ENCODE measurements around the gene ZNF319. TPM values are rescaled to one million over a fixed set of nuclear protein-coding genes. Genes with fewer than 3 reads are reported as not detected.

ZNF319 gene
- total and polyA plus RNA-seq, 2 experiments from 2014 or later, result 1.7 to 10.0 TPM

- Histone ChIP-seq H3K4me3 (no peak overlapping the region), H3K36me3 (ENCODE audit: insufficient read depth) (no peaks in the 10 kb centered on the region), H2AFZ (no peak overlapping the region), H3F3A (replicated peaks; ENCODE audit: low read depth) (no peaks in the 10 kb centered on the region), H3K9me2 (ENCODE audit: insufficient read depth) (no peaks in the 10 kb centered on the region), H3K27me3 (ENCODE audit: insufficient read depth) (no peaks in the 10 kb centered on the region), H3K4me1 (ENCODE audit: insufficient read depth) (peaks cover 6% of the 10 kb centered on the region; the same call in 1 of the 2 replicates), H3K4me2 (no peak overlapping the region), H3K79me2 (replicated peaks; ENCODE audit: insufficient read depth) (peaks cover 14% of the 10 kb centered on the region), H3K27ac (ENCODE audit: low read depth) (no peak overlapping the region), H4K20me1 (replicated peaks; ENCODE audit: insufficient read depth) (0 out of 2 replicates have a peak, but pooled peaks cover 8% of the 10 kb centered on the region)
- peaks cover 19% of the 10 kb centered on the region for H3K4me1 Mint-ChIP-seq
- no peak overlapping the region for H3K4me3 Mint-ChIP-seq
- no peak for TF ChIP-seq CREB1 (CRISPR knock-in tag; IDR thresholded peaks at IDR 0.05; ENCODE audit: low read depth)
- TF ChIP-seq, protein P1, sequence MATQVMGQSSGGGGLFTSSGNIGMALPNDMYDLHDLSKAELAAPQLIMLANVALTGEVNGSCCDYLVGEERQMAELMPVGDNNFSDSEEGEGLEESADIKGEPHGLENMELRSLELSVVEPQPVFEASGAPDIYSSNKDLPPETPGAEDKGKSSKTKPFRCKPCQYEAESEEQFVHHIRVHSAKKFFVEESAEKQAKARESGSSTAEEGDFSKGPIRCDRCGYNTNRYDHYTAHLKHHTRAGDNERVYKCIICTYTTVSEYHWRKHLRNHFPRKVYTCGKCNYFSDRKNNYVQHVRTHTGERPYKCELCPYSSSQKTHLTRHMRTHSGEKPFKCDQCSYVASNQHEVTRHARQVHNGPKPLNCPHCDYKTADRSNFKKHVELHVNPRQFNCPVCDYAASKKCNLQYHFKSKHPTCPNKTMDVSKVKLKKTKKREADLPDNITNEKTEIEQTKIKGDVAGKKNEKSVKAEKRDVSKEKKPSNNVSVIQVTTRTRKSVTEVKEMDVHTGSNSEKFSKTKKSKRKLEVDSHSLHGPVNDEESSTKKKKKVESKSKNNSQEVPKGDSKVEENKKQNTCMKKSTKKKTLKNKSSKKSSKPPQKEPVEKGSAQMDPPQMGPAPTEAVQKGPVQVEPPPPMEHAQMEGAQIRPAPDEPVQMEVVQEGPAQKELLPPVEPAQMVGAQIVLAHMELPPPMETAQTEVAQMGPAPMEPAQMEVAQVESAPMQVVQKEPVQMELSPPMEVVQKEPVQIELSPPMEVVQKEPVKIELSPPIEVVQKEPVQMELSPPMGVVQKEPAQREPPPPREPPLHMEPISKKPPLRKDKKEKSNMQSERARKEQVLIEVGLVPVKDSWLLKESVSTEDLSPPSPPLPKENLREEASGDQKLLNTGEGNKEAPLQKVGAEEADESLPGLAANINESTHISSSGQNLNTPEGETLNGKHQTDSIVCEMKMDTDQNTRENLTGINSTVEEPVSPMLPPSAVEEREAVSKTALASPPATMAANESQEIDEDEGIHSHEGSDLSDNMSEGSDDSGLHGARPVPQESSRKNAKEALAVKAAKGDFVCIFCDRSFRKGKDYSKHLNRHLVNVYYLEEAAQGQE (IDR thresholded peaks at IDR 0.05; ENCODE audit: unreplicated experiment), result no peak
- no peak for TF ChIP-seq ZNF114 (CRISPR knock-in tag; IDR thresholded peaks at IDR 0.05)
- no peak for TF ChIP-seq NANOG (IDR thresholded peaks at IDR 0.05; ENCODE audit: borderline replicate concordance)
- TF ChIP-seq, protein P2, sequence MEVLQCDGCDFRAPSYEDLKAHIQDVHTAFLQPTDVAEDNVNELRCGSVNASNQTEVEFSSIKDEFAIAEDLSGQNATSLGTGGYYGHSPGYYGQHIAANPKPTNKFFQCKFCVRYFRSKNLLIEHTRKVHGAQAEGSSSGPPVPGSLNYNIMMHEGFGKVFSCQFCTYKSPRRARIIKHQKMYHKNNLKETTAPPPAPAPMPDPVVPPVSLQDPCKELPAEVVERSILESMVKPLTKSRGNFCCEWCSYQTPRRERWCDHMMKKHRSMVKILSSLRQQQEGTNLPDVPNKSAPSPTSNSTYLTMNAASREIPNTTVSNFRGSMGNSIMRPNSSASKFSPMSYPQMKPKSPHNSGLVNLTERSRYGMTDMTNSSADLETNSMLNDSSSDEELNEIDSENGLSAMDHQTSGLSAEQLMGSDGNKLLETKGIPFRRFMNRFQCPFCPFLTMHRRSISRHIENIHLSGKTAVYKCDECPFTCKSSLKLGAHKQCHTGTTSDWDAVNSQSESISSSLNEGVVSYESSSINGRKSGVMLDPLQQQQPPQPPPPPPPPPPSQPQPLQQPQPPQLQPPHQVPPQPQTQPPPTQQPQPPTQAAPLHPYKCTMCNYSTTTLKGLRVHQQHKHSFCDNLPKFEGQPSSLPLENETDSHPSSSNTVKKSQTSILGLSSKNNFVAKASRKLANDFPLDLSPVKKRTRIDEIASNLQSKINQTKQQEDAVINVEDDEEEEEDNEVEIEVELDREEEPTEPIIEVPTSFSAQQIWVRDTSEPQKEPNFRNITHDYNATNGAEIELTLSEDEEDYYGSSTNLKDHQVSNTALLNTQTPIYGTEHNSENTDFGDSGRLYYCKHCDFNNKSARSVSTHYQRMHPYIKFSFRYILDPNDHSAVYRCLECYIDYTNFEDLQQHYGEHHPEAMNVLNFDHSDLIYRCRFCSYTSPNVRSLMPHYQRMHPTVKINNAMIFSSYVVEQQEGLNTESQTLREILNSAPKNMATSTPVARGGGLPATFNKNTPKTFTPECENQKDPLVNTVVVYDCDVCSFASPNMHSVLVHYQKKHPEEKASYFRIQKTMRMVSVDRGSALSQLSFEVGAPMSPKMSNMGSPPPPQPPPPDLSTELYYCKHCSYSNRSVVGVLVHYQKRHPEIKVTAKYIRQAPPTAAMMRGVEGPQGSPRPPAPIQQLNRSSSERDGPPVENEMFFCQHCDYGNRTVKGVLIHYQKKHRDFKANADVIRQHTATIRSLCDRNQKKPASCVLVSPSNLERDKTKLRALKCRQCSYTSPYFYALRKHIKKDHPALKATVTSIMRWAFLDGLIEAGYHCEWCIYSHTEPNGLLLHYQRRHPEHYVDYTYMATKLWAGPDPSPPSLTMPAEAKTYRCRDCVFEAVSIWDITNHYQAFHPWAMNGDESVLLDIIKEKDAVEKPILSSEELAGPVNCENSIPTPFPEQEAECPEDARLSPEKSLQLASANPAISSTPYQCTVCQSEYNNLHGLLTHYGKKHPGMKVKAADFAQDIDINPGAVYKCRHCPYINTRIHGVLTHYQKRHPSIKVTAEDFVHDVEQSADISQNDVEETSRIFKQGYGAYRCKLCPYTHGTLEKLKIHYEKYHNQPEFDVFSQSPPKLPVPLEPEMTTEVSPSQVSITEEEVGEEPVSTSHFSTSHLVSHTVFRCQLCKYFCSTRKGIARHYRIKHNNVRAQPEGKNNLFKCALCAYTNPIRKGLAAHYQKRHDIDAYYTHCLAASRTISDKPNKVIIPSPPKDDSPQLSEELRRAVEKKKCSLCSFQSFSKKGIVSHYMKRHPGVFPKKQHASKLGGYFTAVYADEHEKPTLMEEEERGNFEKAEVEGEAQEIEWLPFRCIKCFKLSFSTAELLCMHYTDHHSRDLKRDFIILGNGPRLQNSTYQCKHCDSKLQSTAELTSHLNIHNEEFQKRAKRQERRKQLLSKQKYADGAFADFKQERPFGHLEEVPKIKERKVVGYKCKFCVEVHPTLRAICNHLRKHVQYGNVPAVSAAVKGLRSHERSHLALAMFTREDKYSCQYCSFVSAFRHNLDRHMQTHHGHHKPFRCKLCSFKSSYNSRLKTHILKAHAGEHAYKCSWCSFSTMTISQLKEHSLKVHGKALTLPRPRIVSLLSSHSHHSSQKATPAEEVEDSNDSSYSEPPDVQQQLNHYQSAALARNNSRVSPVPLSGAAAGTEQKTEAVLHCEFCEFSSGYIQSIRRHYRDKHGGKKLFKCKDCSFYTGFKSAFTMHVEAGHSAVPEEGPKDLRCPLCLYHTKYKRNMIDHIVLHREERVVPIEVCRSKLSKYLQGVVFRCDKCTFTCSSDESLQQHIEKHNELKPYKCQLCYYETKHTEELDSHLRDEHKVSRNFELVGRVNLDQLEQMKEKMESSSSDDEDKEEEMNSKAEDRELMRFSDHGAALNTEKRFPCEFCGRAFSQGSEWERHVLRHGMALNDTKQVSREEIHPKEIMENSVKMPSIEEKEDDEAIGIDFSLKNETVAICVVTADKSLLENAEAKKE (CRISPR knock-in tag; IDR thresholded peaks at IDR 0.05), result no peak
- no peak for TF ChIP-seq ZNF331 (CRISPR knock-in tag; IDR thresholded peaks at IDR 0.05; ENCODE audit: low read depth)
- TF ChIP-seq STAT1 (IDR thresholded peaks at IDR 0.05; ENCODE audit: unreplicated experiment), result no peak
- DNase-seq (ENCODE audit: low spot score) (no peak), ATAC-seq (no peak)
- peak overlapping the region; percentile 16; the same call in 1 of the 2 replicates for H3K27ac Mint-ChIP-seq
- peaks cover 29% of the 10 kb centered on the region for H3K36me3 Mint-ChIP-seq (ENCODE audit: low read depth)
- no peaks in the 10 kb centered on the region for H3K27me3 Mint-ChIP-seq (ENCODE audit: insufficient read depth, low read depth, poor library complexity)
- peaks cover 6% of the 10 kb centered on the region; the same call in 1 of the 3 replicates for H3K9me3 Mint-ChIP-seq
Measured at GRCh38 chr16:58011652-58012051, 11.2 kb upstream of the ZNF319 start.
